IMR-90 (cell line): Measurements from ENCODE around the gene MAML3. TPM values are rescaled to one million over a fixed set of nuclear protein-coding genes. Genes with fewer than 3 reads are reported as not detected.
A peak's percentile ranks its signal among the peaks of the same experiment; 100 is the strongest.

Experiments used
- ATAC-seq: fragments of 200-7000 bp; cut with Tn5 transposase; 2 replicates; pipeline ENCODE4 v1.9.1; 2020; ENCODE audit warnings: low read depth, mild to moderate bottlenecking, moderate library complexity
- BruUV-seq: library from RNA; stranded (reverse); fragments of 400-500 nt; replicated peaks from 2 replicates; lab custom pipeline; 2021; lab: Mats Ljungman, UMichigan
- CTCF ChIA-PET: fragments of 300-600 bp; formaldehyde crosslinking; extraction: SDS; loops from one replicate; lab custom pipeline; 2021; ENCODE audit warnings: antibody characterized with exemption; lab: Yijun Ruan, JAX
- POLR2A ChIA-PET: fragments of 300-600 bp; sonication (Branson Sonifier 250); formaldehyde crosslinking; loops from one replicate; lab custom pipeline; 2022; ENCODE audit warnings: antibody characterized with exemption; ENCODE audit not compliant: unreplicated experiment; lab: Charles Lee
- DNase-seq: peaks from one replicate; pipeline ENCODE4 v3.0.0; 2013
- H2AFZ ChIP-seq: replicated peaks from 2 replicates; pipeline ENCODE3; 2013; ENCODE audit warnings: low read length, mild to moderate bottlenecking; ENCODE audit not compliant: poor library complexity
- H2AK5ac ChIP-seq: 2 replicates; pipeline ENCODE4 v1.6.1; 2013; ENCODE audit warnings: low read depth, low read length, inconsistent platforms
- H2AK9ac ChIP-seq: replicated peaks from 2 replicates; pipeline ENCODE3; 2013; ENCODE audit warnings: mild to moderate bottlenecking, low read depth, low read length, moderate library complexity; ENCODE audit not compliant: poor library complexity
- H2BK120ac ChIP-seq: 2 replicates; pipeline ENCODE4 v1.6.1; 2013; ENCODE audit warnings: low read depth, low read length, inconsistent platforms
- H2BK15ac ChIP-seq: 3 replicates; pipeline ENCODE4 v1.6.1; 2013; ENCODE audit warnings: low read depth, low read length, inconsistent platforms
- H2BK20ac ChIP-seq: 2 replicates; pipeline ENCODE4 v1.6.1; 2013; ENCODE audit warnings: low read depth, mild to moderate bottlenecking, inconsistent platforms, low read length, moderate library complexity
- H2BK5ac ChIP-seq: 2 replicates; pipeline ENCODE4 v1.6.1; 2013; ENCODE audit warnings: mild to moderate bottlenecking, low read depth, low read length, inconsistent platforms; ENCODE audit not compliant: poor library complexity, severe bottlenecking
- H3K14ac ChIP-seq: replicated peaks from 2 replicates; pipeline ENCODE4 v1.6.1; 2013; ENCODE audit warnings: low read depth, low read length, inconsistent platforms
- H3K18ac ChIP-seq: 2 replicates; pipeline ENCODE4 v1.6.1; 2013; ENCODE audit warnings: low read depth, low read length, control low read depth
- H3K23ac ChIP-seq: 2 replicates; pipeline ENCODE4 v1.6.1; 2013; ENCODE audit warnings: low read depth, low read length, inconsistent platforms
- H3K27ac ChIP-seq: 2 replicates; pipeline ENCODE4 v1.5.1; 2013; ENCODE audit warnings: mild to moderate bottlenecking, control low read depth, low read length; ENCODE audit not compliant: insufficient read depth
- H3K27me3 ChIP-seq: 2 replicates; pipeline ENCODE4 v1.6.1; 2013; ENCODE audit warnings: low read length; ENCODE audit not compliant: control insufficient read depth, insufficient read depth
- H3K36me3 ChIP-seq: 2 replicates; pipeline ENCODE4 v1.6.1; 2013; ENCODE audit warnings: low read length, mixed read lengths; ENCODE audit not compliant: control insufficient read depth, insufficient read depth
- H3K4ac ChIP-seq: 2 replicates; pipeline ENCODE4 v1.6.1; 2013; ENCODE audit warnings: low read depth, low read length, inconsistent platforms
- H3K4me1 ChIP-seq: 2 replicates; pipeline ENCODE4 v1.6.1; 2013; ENCODE audit warnings: low read length, mixed read lengths; ENCODE audit not compliant: control insufficient read depth, insufficient read depth
- H3K4me2 ChIP-seq: 2 replicates; pipeline ENCODE4 v1.6.1; 2013; ENCODE audit warnings: low read depth, mild to moderate bottlenecking, control low read depth, low read length, moderate library complexity
- H3K4me3 ChIP-seq: 2 replicates; pipeline ENCODE4 v1.5.1; 2013; ENCODE audit warnings: low read depth, mild to moderate bottlenecking, control low read depth, low read length, moderate library complexity; ENCODE audit not compliant: insufficient read depth
- H3K56ac ChIP-seq: 2 replicates; pipeline ENCODE4 v1.6.1; 2013; ENCODE audit warnings: low read length, inconsistent platforms; ENCODE audit not compliant: insufficient read depth; ENCODE audit errors: extremely low read depth
- H3K79me1 ChIP-seq, 2 experiments: 2 replicates each; pipeline ENCODE4 v1.6.1; 2013; ENCODE audit warnings: low read length in 2 of 2, inconsistent platforms in 1 of 2, low read depth in 1 of 2
- H3K9ac ChIP-seq: 2 replicates; pipeline ENCODE4 v1.6.1; 2013; ENCODE audit warnings: low read depth, low read length, control low read depth
- H3K9me1 ChIP-seq: 2 replicates; pipeline ENCODE4 v1.6.1; 2013; ENCODE audit warnings: low read length, inconsistent platforms; ENCODE audit not compliant: insufficient read depth
- H3K9me3 ChIP-seq: 2 replicates; pipeline ENCODE4 v1.6.1; 2013; ENCODE audit warnings: low read length; ENCODE audit not compliant: control insufficient read depth, insufficient read depth
- H4K20me1 ChIP-seq: 2 replicates; pipeline ENCODE4 v1.6.1; 2013; ENCODE audit warnings: low read length, inconsistent platforms; ENCODE audit not compliant: insufficient read depth
- H4K5ac ChIP-seq: 2 replicates; pipeline ENCODE4 v1.6.1; 2013; ENCODE audit warnings: mild to moderate bottlenecking, low read depth, low read length, control low read depth
- H4K8ac ChIP-seq, 2 experiments: 2 replicates each; pipeline ENCODE4 v1.6.1; 2013; ENCODE audit warnings: low read depth in 2 of 2, low read length in 2 of 2, control low read depth in 1 of 2, inconsistent platforms in 1 of 2
- H4K91ac ChIP-seq: 2 replicates; pipeline ENCODE4 v1.6.1; 2013; ENCODE audit warnings: low read depth, low read length, inconsistent platforms; ENCODE audit not compliant: insufficient read depth
- CHD1 ChIP-seq: IDR thresholded peaks from 2 replicates; pipeline ENCODE4 v1.6.1; 2012; ENCODE audit warnings: low read depth, low read length, improper control_type of control experiment
- CTCF ChIP-seq: conservative IDR thresholded peaks from 2 replicates; pipeline ENCODE4 v1.5.1; 2012; ENCODE audit warnings: mild to moderate bottlenecking, low read depth, low read length, improper control_type of control experiment
- FOS ChIP-seq: fragments of 150-350 bp; IDR thresholded peaks from 2 replicates; pipeline ENCODE4 v1.6.1; 2016; ENCODE audit warnings: low read depth, low read length
- MAFK ChIP-seq: IDR thresholded peaks from 2 replicates; pipeline ENCODE4 v1.6.1; 2012; ENCODE audit warnings: low read depth, low read length, improper control_type of control experiment
- MAZ ChIP-seq: IDR thresholded peaks from 2 replicates; pipeline ENCODE4 v1.6.1; 2012; ENCODE audit warnings: low read depth, mild to moderate bottlenecking, low read length, improper control_type of control experiment, moderate library complexity, borderline replicate concordance
- NFE2L2 ChIP-seq: fragments of 150-350 bp; IDR thresholded peaks from 2 replicates; pipeline ENCODE4 v1.6.1; 2016; ENCODE audit warnings: low read depth, mild to moderate bottlenecking, low read length
- RCOR1 ChIP-seq: IDR thresholded peaks from 2 replicates; pipeline ENCODE4 v1.6.1; 2012; ENCODE audit warnings: mild to moderate bottlenecking, low read length, improper control_type of control experiment; ENCODE audit not compliant: insufficient replicate concordance
- SMC3 ChIP-seq: fragments of 150-350 bp; IDR thresholded peaks from 2 replicates; pipeline ENCODE4 v1.6.1; 2016; ENCODE audit warnings: low read depth, mild to moderate bottlenecking, antibody characterized with exemption, low read length, moderate library complexity
- USF2 ChIP-seq: fragments of 150-350 bp; IDR thresholded peaks from 2 replicates; pipeline ENCODE4 v1.6.1; 2017; ENCODE audit warnings: mild to moderate bottlenecking, antibody characterized with exemption, low read length, low read depth
- WGBS, 2 experiments: methylation state at CpG; one replicate each; pipeline versions ENCODE4 v1.1.5 to v1.1.7; 2013; ENCODE audit warnings: missing lambda C conversion rate in 2 of 2; ENCODE audit not compliant: insufficient read length in 1 of 2; ENCODE audit errors: extremely low coverage in 2 of 2; 5-methylcytosine and 5-hydroxymethylcytosine counted together
- dilution Hi-C: fragments of 300-500 bp; cut with HindIII; formaldehyde crosslinking; loops from one replicate; pipeline ENCODE4 v1.14.3; 2018; ENCODE audit warnings: low sequenced_read_pairs; ENCODE audit not compliant: unreplicated experiment
- in situ Hi-C: fragments of 300-500 bp; cut with MboI; formaldehyde crosslinking; loops from 3 replicates; pipeline ENCODE4 v1.14.3; 2019; ENCODE audit warnings: low sequenced_read_pairs, inconsistent platforms, mixed read lengths
- intact Hi-C: fragments of 100-400 bp; cut with micrococcal nuclease; formaldehyde crosslinking; loops from 2 replicates; pipeline ENCODE4 v1.10.0; 2022
- polyA plus RNA-seq, 3 experiments: library from polyadenylated mRNA; depleted of rRNA; stranded (reverse); fragments of >200 nt; gene quantifications; 2 replicates each; pipeline ENCODE4 v1.2.3, GENCODE V29; 2012; ENCODE audit warnings: low replicate concordance in 1 of 3
- total RNA-seq: library from RNA; depleted of rRNA; stranded (reverse); fragments of >200 nt; gene quantifications from 2 replicates; pipeline ENCODE4 v1.2.3, GENCODE V29; 2012

The MAML3 gene
- total and polyA plus RNA-seq, 2 of the 4 experiments (the other 2 are of a cell fraction) = 0.90 to 1.7 TPM

- H3K9me3 ChIP-seq = no peaks in the 10 kb centered on the region
- intact Hi-C loops (no loop called here), in situ Hi-C loops (no loop called here), dilution Hi-C loops (no loop called here)
- peaks cover 4% of the 10 kb centered on the region; the same call in 1 of the 2 replicates for H3K9me1 ChIP-seq
- no TSS peak for BruUV-seq
- H3K79me1 ChIP-seq = no peaks in the 10 kb centered on the region; a peak in 1 of 4 replicates
- ChIA-PET POLR2A (no interaction called here), CTCF (no interaction called here)
- H3K4me3 ChIP-seq = no peak overlapping the region
- no peaks in the 10 kb centered on the region for H3K4me1 ChIP-seq
- no peak overlapping the region for H3K23ac ChIP-seq
- no peak overlapping the region for H4K8ac ChIP-seq
- H2AK5ac ChIP-seq = no peak overlapping the region; the same call in 1 of the 2 replicates
- no peak overlapping the region for H2BK20ac ChIP-seq
- H2AFZ ChIP-seq = no peak overlapping the region
- DNase-seq (no peak), ATAC-seq (no peak)
- H3K14ac ChIP-seq = no peak overlapping the region
- no peak overlapping the region for H3K9ac ChIP-seq
- no peak overlapping the region for H2BK15ac ChIP-seq
- no peak overlapping the region for H3K4ac ChIP-seq
- no peaks in the 10 kb centered on the region for H4K20me1 ChIP-seq
- H2BK5ac ChIP-seq = no peak overlapping the region
- H3K56ac ChIP-seq = no peak overlapping the region
- H3K36me3 ChIP-seq = no peaks in the 10 kb centered on the region
- no peak overlapping the region for H4K5ac ChIP-seq
- TF ChIP-seq SMC3 (no peak), CTCF (no peak), NFE2L2 (no peak), RCOR1 (no peak), USF2 (no peak), MAZ (no peak), FOS (no peak), CHD1 (no peak), MAFK (no peak)
- H3K27ac ChIP-seq = no peak overlapping the region
- peak overlapping the region; percentile 44 for H2AK9ac ChIP-seq
- WGBS, 2 experiments = 100% methylated on average over 1 of the region's 7 CpGs; no CpG with 5 or more reads in 1 of the 2 experiments
- H4K91ac ChIP-seq = no peak overlapping the region
- H3K4me2 ChIP-seq = no peak overlapping the region
- no peak overlapping the region for H3K18ac ChIP-seq
- no peak overlapping the region for H2BK120ac ChIP-seq
- no peaks in the 10 kb centered on the region for H3K27me3 ChIP-seq
Observed at GRCh38 chr4:139854668-139855403, 299.1 kb downstream of the MAML3 start.
